ENCODE measurements around the gene ARHGDIG.

DNA sequence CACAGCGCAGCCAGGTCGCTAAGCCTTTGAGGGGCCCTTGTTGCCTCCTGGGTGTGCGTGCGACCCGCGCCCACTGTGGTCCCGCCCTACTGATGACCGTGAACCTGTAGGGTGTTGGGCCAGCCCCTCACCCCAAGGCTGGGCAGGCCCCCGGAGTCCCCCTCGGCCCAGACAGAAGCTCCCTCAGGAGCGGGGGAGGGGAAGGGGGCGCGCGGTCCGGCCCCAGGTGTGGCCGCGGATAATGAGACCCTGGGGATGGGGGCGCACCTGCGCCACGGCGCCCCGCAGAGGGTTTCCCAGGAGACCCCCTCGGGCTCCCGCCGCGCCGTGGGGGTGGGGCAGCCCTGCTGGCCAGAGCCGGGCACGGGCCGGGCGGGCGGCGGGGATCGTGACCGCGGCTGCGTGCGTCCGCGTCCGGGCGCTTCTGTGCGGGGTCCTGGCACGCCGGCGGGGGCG, 358 bp upstream of the ARHGDIG start:
- TF ChIP-seq, protein P1, sequence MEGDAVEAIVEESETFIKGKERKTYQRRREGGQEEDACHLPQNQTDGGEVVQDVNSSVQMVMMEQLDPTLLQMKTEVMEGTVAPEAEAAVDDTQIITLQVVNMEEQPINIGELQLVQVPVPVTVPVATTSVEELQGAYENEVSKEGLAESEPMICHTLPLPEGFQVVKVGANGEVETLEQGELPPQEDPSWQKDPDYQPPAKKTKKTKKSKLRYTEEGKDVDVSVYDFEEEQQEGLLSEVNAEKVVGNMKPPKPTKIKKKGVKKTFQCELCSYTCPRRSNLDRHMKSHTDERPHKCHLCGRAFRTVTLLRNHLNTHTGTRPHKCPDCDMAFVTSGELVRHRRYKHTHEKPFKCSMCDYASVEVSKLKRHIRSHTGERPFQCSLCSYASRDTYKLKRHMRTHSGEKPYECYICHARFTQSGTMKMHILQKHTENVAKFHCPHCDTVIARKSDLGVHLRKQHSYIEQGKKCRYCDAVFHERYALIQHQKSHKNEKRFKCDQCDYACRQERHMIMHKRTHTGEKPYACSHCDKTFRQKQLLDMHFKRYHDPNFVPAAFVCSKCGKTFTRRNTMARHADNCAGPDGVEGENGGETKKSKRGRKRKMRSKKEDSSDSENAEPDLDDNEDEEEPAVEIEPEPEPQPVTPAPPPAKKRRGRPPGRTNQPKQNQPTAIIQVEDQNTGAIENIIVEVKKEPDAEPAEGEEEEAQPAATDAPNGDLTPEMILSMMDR (IDR thresholded peaks at IDR 0.05), result no peak
- TF ChIP-seq EP300 (IDR thresholded peaks at IDR 0.05) (no peak), POLR2AphosphoS5 (IDR thresholded peaks at IDR 0.05) (no peak), POLR2A (IDR thresholded peaks at IDR 0.05) (no peak)
